Activated B cell treated with CpG ODN at 0.5 μM for 24 hours (primary cell): Measurements from ENCODE around the gene GFI1B. TPM values are rescaled to one million over a fixed set of nuclear protein-coding genes. Genes with fewer than 3 reads are reported as not detected.
"Not testable (repeated sequence)": the region's sequence is repeated elsewhere in the genome, so short reads cannot be mapped to it uniquely, and the experiment has no call there.

Experiments used
- ATAC-seq: fragments of 200-7000 bp; cut with Tn5 transposase; one replicate; pipeline ENCODE4 v1.10.0; 2021; ENCODE audit warnings: low read depth, mild to moderate bottlenecking, moderate library complexity
- CTCF ChIA-PET: fragments of 350-600 bp; sonication (Branson Sonifier 250); formaldehyde crosslinking; loops from one replicate; lab custom pipeline; 2021; ENCODE audit warnings: antibody characterized with exemption; lab: Charles Lee
- POLR2A ChIA-PET: fragments of 350-600 bp; sonication (Branson Sonifier 250); formaldehyde crosslinking; loops from one replicate; lab custom pipeline; 2021; ENCODE audit warnings: antibody characterized with exemption; lab: Charles Lee
- DNase-seq: peaks from one replicate; pipeline ENCODE4 v3.0.0; 2022
- H3K27ac Mint-ChIP-seq: one replicate; pipeline ENCODE4 v1.8.0; 2020; ENCODE audit warnings: mixed read lengths
- H3K27me3 Mint-ChIP-seq: one replicate; pipeline ENCODE4 v1.8.0; 2021; ENCODE audit warnings: mixed read lengths
- H3K36me3 Mint-ChIP-seq: one replicate; pipeline ENCODE4 v1.8.0; 2021; ENCODE audit warnings: low read depth, mixed read lengths
- H3K4me1 Mint-ChIP-seq: one replicate; pipeline ENCODE4 v1.8.0; 2021; ENCODE audit warnings: mixed read lengths
- H3K4me3 Mint-ChIP-seq: one replicate; pipeline ENCODE4 v1.8.0; 2020; ENCODE audit warnings: mild to moderate bottlenecking, mixed read lengths
- H3K9me3 Mint-ChIP-seq: one replicate; pipeline ENCODE4 v1.8.0; 2020; ENCODE audit warnings: mixed read lengths
- intact Hi-C: fragments of 100-400 bp; cut with micrococcal nuclease; formaldehyde crosslinking; loops from one replicate; pipeline ENCODE4 v1.15.1; 2024
- total RNA-seq: library from RNA; stranded (reverse); gene quantifications from 2 replicates; pipeline ENCODE4 v1.2.3, GENCODE V29; 2022
- TF ChIP-seq, protein P1 (sequence below): fragments of 200-600 bp; IDR thresholded peaks from one replicate; pipeline ENCODE4 v1.8.0; 2022; ENCODE audit warnings: antibody characterized with exemption, mild to moderate bottlenecking

Gene GFI1B
- total RNA-seq, 1 donor from 2014 or later: 0.38 TPM

DNA sequence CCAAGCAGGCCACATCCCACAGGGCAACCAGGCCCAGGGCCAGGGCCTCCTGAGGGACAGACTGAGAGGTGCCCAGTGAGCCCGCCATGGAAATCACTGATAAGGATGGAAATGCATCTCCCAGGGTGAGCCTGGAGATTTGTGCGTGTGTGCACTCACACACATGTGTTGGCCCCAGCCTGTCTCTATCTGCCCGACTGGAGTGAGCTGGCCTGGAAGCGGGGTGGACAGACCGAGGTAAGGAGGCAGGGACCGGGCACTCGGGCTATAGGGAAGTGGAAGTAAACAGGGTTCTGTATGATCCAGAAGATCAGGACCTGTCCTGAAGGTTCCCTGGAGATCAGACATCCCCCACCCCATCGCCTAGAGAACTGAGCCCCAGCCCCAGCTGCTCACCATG, 17.4 kb downstream of the GFI1B start:
- ATAC-seq: no peak
- ChIA-PET POLR2A (no interaction called here), CTCF (no interaction called here)
- Mint-ChIP-seq H3K36me3 (no peaks in the 10 kb centered on the region), H3K27me3 (peaks cover 40% of the 10 kb centered on the region), H3K4me3 (no peak overlapping the region), H3K4me1 (peaks cover 11% of the 10 kb centered on the region), H3K9me3 (no peaks in the 10 kb centered on the region), H3K27ac (no peak overlapping the region)
- intact Hi-C loops: no loop called here
- DNase-seq: no peak
- TF ChIP-seq, protein P1, sequence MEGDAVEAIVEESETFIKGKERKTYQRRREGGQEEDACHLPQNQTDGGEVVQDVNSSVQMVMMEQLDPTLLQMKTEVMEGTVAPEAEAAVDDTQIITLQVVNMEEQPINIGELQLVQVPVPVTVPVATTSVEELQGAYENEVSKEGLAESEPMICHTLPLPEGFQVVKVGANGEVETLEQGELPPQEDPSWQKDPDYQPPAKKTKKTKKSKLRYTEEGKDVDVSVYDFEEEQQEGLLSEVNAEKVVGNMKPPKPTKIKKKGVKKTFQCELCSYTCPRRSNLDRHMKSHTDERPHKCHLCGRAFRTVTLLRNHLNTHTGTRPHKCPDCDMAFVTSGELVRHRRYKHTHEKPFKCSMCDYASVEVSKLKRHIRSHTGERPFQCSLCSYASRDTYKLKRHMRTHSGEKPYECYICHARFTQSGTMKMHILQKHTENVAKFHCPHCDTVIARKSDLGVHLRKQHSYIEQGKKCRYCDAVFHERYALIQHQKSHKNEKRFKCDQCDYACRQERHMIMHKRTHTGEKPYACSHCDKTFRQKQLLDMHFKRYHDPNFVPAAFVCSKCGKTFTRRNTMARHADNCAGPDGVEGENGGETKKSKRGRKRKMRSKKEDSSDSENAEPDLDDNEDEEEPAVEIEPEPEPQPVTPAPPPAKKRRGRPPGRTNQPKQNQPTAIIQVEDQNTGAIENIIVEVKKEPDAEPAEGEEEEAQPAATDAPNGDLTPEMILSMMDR: no peak

DNA sequence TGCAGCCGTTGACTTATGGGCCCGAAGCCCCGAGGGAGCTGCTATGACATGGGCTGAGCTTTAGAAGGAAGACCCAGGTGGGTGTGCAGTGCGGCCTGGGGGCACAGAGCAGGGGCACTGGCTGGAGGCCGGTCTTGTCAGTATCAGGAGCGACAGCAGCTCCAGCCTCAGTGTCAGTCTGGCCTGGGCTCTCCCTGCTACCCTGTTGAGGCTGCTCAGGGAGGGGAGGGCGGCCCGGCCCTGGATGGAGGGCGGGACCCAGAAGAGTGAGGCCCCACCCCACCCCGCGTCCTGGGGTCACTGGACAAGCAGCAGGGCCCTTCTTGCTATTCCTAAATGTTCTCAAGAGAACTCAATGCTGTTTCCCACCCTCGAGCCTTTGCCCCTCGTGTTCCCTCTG, 18.0 kb downstream of the GFI1B start:
- ATAC-seq (no peak), DNase-seq (no peak)
- peaks cover 41% of the 10 kb centered on the region for H3K27me3 Mint-ChIP-seq
- CTCF ChIA-PET: no interaction called here
- intact Hi-C loops: no loop called here
- no peaks in the 10 kb centered on the region for H3K9me3 Mint-ChIP-seq
- no peak overlapping the region for H3K4me3 Mint-ChIP-seq
- H3K27ac Mint-ChIP-seq: no peak overlapping the region
- peaks cover 11% of the 10 kb centered on the region for H3K4me1 Mint-ChIP-seq
- POLR2A ChIA-PET: interaction anchor here (0.7 kb wide), 1 partner anchor 391 kb away, joined by 4 read pairs; no protein-coding TSS in a partner anchor
- no peaks in the 10 kb centered on the region for H3K36me3 Mint-ChIP-seq
- TF ChIP-seq, protein P1: no peak

- Mint-ChIP-seq H3K27me3 (peaks cover 40% of the 10 kb centered on the region), H3K36me3 (no peaks in the 10 kb centered on the region), H3K4me3 (no peak overlapping the region), H3K4me1 (peaks cover 7% of the 10 kb centered on the region), H3K9me3 (no peaks in the 10 kb centered on the region), H3K27ac (no peak overlapping the region)
- POLR2A ChIA-PET: no interaction called here
- TF ChIP-seq, protein P1: no peak
- CTCF ChIA-PET: no interaction called here
- intact Hi-C loops: no loop called here
- no peak for DNase-seq
- ATAC-seq: no peak
Observed at GRCh38 chr9:132997591-132997990, 19.1 kb downstream of the GFI1B start.

DNA sequence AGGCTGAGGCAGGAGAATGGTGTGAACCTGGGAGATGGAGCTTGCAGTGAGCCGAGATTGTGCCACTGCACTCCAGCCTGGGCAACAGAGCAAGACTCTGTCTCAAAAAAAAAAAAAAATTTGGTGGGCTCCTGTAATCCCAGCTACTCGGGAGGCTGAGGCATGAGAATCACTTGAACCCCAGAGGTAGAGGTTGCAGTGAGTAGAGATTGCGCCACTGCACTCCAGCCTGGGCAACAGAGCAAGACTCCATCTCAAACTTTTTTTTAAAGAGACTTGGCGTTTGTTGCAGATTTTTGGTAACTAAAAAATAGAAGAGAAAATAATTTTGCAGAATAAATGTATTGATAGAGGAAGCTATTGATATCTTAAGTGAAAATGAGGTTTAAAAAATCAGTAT, 19.7 kb downstream of the GFI1B start:
- CTCF ChIA-PET, H3K36me3 Mint-ChIP-seq, H3K9me3 Mint-ChIP-seq, DNase-seq, POLR2A ChIA-PET, H3K4me3 Mint-ChIP-seq, H3K27ac Mint-ChIP-seq, H3K4me1 Mint-ChIP-seq, intact Hi-C loops, ATAC-seq: not testable (repeated sequence)
- peaks cover 35% of the 10 kb centered on the region for H3K27me3 Mint-ChIP-seq

- POLR2A ChIA-PET: no interaction called here
- DNase-seq: no peak
- H3K27ac Mint-ChIP-seq: no peak overlapping the region
- H3K4me1 Mint-ChIP-seq: peaks cover 7% of the 10 kb centered on the region
- H3K27me3 Mint-ChIP-seq: peaks cover 37% of the 10 kb centered on the region
- TF ChIP-seq, protein P1: no peak
- H3K36me3 Mint-ChIP-seq: no peaks in the 10 kb centered on the region
- intact Hi-C loops: no loop called here
- no peak overlapping the region for H3K4me3 Mint-ChIP-seq
- ATAC-seq: no peak
- CTCF ChIA-PET: no interaction called here
- H3K9me3 Mint-ChIP-seq: no peaks in the 10 kb centered on the region
Observed at GRCh38 chr9:132998831-132999635, 20.5 kb downstream of the GFI1B start.
